GM19463 (cell line): ENCODE measurements around the gene RILP.
A peak's percentile ranks its signal among the peaks of the same experiment; 100 is the strongest.

Experiments used
- ATAC-seq: cut with Tn5 transposase; IDR thresholded peaks from one replicate; pipeline ENCODE4 v1.9.1; 2021; ENCODE audit warnings: mild to moderate bottlenecking, moderate library complexity; ENCODE audit not compliant: unreplicated experiment

The RILP gene

DNA sequence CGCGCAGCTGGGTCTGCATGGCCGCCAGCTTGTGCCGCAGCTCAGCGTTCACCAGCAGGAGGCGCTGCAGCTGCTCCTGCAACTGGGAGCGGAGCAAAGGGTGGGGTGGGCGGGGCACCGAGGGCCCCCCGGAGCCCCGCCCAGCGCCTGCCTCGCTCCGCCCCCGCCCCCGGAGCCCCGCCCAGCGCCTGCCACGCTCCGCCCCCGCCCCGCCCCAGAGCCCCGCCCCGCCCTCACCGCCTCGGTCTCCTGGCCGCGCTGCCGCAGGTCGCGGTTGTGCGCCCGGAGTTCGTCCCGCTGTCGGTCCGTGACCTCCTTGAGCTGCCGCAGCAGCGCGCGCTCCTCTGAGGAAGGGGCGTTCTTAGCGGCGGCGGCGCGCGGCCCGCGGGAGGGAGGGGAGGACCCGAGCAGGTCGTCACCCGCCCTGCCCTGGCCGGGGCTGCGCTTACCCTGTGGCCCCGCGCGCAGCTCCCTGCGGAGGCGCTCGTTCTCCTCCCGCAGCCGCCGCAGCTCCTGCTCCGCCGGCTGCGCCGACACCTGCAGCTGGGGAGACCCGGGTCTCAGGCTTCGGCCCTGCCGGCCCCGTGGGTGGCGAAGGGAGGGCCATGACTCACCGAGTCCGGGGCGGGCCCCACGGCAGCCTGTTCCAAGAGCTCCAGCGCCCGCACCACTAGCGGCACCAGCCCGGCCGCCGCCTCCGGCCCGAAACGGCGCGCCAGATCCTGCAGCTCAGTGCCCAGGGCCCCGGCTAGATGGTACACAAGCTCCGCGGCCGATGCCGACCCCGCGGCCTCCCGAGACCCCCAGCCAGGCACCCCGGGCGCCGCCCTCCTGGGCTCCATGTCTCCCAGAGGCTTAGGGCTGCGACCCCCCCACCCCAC is 463 bp downstream of the RILP start:
- ATAC-seq, result peak; percentile 56

GRCh38 chr17:1648173-1648962 is 1.3 kb downstream of the RILP start:
- no peak for ATAC-seq

GRCh38 chr17:1647802-1648171 is 1.9 kb downstream of the RILP start:
- ATAC-seq, result no peak

- ATAC-seq, result no peak
Measured at GRCh38 chr17:1646199-1646875, 3.3 kb downstream of the RILP start.

GRCh38 chr17:1645207-1646171 is 4.2 kb downstream of the RILP start, which contains the start of gene SCARF1:
Gene SCARF1, minus strand, starts transcription at chr17:1645732. Its CDS starts 35 bp downstream, at chr17:1645697.
- no peak for ATAC-seq

DNA sequence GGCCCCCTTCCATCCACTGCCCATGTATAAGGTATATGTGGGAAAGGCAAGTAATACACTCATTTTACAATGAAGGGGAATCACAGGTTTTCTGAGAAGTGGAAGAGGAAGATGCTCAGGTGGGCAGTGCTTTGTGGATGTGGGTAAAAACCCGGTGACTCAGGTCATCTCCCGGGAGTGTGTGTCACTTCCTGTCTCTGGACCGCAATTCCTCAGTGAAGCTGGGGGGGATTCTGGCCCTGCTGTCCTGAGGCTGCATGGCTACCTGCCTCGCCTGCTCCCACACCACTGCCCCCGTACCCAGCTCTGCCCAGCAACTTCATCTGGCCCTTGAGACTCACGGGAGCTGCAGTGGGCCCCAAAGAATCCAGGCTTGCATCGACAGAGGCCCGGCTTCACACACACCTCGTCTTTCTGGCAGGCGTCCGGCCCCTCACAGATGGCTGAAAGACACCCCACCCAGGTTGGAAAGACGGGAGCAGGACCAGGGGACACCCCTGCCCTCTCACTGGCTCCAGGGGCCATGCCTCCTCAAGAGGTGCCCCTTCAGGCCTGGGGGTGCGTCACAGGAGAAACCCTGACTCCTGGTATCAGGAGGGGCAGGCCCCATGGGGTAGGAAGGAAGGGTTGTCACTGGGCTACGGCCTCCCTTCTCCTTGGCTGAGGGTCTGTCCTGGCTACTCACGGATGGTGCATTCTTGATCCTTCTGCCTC is 5.0 kb downstream of the RILP start:
- no peak for ATAC-seq

DNA sequence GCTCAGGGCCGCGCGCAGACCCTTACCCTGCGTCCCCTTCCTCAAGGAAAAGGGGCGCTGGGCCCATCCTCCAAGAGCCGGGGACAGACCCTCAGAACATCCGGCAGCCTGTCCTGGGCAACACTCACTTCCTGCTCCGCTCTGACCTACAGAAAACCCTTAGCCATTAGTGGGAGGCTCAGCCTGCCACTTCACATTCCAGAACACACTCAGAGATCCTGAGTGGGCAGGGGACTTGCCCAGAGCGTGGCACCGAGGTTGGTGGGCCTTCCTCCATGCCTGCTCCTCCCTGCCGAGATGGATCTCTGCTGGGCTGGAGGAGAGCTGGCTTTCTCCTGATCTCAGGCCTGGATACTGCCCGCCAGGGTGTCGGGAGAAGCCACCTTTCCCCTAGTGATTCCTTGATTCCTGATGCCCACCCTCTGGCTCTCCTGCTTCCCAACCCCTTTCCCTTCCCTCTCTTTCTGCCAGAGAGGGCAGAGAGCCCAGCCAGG is 5.6 kb downstream of the RILP start:
- ATAC-seq, result no peak

DNA sequence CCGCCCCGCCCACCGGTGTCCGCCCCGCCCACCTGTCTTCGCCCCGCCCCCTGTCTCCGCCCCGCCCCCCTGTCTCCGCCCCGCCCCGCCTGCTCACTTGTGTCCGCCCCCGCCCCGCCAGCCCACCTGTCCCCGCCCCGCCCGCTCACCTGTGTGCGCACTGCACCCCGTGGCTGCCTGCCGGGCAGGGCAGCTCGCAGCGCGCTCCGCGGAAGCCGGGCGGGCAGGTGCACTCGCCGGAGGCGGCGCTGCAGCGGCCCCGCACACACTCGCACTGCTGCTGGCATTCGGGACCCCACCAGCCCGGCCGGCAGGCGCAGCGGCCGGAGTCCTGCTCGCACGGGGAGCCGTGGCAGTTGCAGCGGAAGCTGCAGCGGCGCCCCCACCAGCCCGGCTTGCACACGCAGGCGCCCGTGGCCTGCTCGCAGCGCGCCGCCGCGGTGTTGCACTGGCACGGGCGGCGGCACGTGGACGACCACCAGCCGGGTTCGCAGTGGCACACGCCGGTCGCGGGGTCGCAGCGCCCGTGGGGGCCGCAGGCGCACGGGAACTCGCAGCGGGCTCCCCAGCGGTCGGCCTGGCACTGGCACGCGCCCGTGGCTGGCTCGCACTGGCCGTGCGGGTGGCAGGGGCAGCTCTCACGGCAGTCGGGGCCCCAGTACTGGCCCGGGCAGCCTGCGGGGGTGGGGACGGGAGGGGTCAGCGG is 6.2 kb downstream of the RILP start:
- ATAC-seq, result no peak

DNA sequence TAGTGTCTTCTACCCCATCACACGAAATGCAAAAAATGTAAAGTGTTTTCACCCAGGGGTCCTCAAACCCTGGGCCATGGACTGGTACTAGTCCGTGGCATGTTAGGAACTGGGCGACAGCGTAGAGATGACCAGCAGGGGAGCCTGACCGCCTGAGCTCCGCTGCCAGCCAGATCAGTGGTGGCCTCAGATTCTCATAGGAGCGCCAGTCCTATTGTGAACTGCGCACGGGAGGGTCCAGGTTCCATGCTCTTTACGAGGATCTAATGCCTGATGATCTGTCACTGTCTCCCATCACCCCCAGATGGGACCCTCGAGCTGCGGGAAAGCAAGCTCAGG is 8.6 kb downstream of the RILP start:
- ATAC-seq, result no peak

GRCh38 chr17:1640329-1641064 is 9.2 kb downstream of the RILP start:
- no peak for ATAC-seq

DNA sequence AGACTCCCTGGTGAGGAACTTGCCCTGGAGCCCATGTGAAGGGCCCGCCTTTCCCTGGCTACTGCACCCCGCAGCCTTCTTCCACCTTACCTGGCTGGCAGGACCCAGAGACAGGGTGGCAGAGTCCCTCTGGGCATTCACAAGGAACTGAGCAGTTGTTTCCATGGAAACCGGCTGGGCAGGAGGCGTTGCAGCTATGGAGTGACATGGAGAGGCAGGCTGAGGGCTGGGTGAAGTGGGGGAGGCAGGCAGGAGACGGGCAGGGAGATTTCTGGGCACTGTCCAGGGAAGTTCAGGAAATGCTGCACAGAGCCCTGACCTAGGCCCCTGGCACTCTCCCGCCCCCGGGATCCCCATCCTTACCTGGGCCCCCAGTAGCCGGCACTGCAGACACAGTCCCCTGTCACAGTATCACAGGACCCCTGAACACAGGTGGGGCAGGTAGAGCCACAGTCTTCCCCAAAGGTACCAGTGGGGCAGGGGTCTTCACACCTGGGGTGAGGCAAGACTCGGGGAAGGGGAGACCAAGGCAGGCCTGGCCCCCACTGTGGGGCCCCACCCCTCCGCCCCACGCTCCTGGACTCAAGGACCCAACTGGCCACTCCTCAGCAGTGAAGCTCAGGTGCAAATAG is 10.0 kb downstream of the RILP start:
- ATAC-seq, result no peak

DNA sequence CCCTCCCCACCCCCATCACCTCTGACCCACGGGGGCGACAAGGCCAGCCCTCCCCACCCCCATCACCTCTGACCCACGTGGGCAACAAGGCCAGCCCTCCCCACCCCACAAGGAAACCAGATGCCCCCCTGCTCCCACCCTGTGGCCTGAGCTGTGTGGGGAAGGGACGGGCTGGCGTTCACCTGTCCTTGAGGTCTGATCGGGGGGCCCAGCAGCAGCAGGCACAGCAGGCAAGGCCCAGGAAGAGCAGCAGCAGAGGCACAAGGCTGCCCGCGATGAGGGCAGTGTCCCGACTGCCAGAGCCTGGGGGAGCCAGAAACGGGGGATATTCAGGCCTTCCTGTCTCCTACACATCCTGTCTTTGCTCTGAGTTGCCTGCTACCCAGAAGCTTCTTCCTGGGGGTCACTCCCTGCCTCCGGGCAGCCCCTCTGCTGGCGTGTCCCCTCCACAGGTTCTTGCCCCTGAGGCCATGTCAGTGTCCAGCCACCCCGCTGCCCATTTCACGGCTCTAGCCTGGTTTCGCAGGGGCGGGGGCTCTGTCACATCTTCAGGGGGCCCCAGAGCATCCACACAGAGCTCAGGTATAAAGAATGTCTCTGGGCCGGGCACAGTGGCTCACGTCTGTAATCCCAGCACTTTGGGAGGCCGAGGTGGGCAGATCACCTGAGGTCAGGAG is 10.9 kb downstream of the RILP start:
- no peak for ATAC-seq

DNA sequence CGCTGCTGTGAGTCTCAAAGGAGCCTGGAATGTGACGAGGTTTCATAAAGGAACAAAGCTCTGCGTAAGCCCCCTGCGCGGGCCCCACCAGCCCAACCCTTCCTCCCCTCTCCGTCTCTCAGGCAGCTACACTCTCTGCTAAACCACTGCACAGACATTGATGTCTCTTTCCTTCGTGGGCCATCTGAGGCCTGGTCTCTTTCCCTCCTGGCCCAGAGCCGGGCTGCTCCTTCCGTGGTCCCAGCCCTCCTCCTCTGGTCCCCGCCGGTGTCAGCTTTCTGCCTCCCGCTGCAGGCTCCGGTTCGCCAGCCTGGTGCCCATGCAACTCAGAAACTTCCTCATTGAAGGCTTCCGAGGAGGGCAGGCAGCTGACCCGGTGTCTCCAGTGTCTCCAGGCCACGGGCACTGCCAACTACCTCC is 11.5 kb downstream of the RILP start:
- ATAC-seq, result no peak

DNA sequence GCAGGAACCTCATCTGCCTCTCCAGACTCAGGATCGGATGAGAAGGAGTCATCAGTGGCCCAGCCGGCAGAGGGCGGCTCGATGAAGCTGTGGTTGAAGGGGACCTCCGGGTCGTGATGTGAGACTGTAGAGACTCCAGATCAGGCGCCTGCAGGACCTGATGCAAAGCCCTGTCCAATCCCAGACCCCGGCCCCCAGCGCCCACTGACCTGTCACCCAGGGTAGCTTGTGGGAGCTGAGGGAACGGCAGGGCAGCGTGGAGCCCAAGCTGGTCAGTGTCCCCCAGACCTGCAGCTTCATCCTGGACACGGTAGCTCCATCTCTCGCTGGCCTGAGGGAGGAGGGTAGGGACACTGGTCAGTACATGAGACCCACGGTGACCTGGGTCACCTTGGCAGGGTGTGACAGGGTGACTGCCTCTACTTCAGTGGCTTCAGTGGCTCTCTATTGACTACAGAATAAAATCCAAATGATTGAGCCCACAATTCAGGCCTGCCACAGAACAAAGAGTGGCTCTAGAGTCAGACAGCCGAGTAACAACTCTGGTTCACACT is 12.9 kb downstream of the RILP start:
- ATAC-seq, result no peak

- ATAC-seq, result no peak
Measured at GRCh38 chr17:1635675-1636465, 13.8 kb downstream of the RILP start.
